H54 (cell line): Measurements from ENCODE around the gene PPP1R1B.

Source experiments
- DNase-seq: peaks from one replicate; pipeline ENCODE4 v3.0.0; 2011; ENCODE audit warnings: low spot score, mixed read lengths; ENCODE audit not compliant: insufficient read length
- FAIRE-seq: peaks from 3 replicates; lab custom pipeline; 2011; peaks lifted over from hg19 to GRCh38; lab: Jason Lieb, UNC
- POLR2A ChIP-seq: IDR thresholded peaks from 2 replicates; pipeline ENCODE4 v1.6.1; 2011; ENCODE audit warnings: low read depth, mild to moderate bottlenecking, low read length

PPP1R1B gene

GRCh38 chr17:39639566-39640458 lies 13.1 kb downstream of the PPP1R1B start:
- no peak for FAIRE-seq
- TF ChIP-seq POLR2A = no peak

GRCh38 chr17:39640591-39641031 lies 13.9 kb downstream of the PPP1R1B start:
- DNase-seq (no peak), FAIRE-seq (no peak)
- TF ChIP-seq POLR2A = no peak

More at GRCh38 chr17:39639566-39640458, 13.1 kb downstream of the PPP1R1B start:
- DNase-seq = no peak

DNA sequence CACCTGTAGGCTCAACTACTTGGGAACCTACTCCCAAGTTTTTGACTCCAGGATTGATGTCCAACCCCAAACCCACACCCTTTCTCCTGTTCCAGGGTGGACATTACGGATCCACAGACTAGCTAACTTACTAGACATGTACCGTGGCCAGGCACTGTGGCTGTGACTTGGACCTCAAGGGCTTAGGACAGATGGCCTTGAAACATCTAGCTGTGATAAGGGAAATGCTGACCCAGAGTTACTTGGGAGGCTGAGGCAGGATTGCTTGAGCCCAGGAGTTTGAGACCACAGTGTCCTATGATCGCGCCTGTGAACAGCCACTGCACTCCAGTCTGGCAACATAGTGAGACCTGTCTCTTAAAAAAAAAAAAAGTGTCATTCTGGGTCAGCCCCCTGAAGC lies 14.3 kb downstream of the PPP1R1B start:
- FAIRE-seq = no peak
- TF ChIP-seq POLR2A = no peak
- DNase-seq = no peak

DNA sequence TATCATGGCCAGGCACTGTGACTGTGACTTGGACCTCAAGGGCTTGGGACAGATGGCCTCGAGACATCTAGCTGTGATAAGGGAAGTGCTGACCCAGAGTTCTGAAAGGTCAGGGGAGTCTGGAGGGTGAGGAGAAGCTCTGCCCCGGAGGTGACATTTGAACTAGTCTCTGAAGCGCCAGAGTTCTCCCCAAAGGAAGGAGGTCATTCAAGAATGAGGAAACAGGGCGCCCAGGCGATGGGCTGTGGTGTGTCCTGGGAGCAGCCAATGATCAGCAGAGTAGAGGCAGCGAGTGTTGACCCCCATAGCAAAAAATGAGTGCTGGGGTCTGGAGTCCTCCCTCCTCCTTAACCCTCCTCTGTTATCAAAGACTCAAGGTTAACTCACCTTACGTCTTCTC lies 15.1 kb downstream of the PPP1R1B start:
- no peak for FAIRE-seq
- no peak for TF ChIP-seq POLR2A
- DNase-seq = no peak

GRCh38 chr17:39642291-39643074 lies 15.7 kb downstream of the PPP1R1B start:
- DNase-seq (no peak), FAIRE-seq (no peak)
- no peak for TF ChIP-seq POLR2A

GRCh38 chr17:39643271-39643670 lies 16.5 kb downstream of the PPP1R1B start:
- TF ChIP-seq POLR2A = no peak
- FAIRE-seq = no peak

DNA sequence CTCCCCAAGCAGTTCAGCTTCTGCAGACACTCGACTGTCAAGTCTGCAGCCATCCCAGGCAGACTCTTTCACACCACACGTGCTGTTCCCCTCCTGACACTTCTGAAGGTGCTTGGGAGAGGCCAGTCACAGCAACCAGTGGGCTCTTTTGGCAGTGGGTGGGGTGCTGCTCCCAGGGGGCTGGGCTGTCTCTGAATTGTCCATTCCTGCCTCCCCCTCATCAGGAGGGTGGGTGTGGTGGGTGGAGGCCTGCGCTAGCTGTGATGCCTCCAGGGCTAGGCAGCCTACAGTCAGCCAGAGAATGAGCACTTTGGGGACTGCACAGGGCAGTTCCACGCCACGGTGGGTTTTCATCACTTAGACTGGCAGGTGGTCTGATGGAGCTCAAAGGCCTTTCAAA lies 20.5 kb downstream of the PPP1R1B start:
- DNase-seq (no peak), FAIRE-seq (no peak)
- no peak for TF ChIP-seq POLR2A

More at GRCh38 chr17:39643271-39643670, 16.5 kb downstream of the PPP1R1B start:
- peak; percentile 49 for DNase-seq

DNA sequence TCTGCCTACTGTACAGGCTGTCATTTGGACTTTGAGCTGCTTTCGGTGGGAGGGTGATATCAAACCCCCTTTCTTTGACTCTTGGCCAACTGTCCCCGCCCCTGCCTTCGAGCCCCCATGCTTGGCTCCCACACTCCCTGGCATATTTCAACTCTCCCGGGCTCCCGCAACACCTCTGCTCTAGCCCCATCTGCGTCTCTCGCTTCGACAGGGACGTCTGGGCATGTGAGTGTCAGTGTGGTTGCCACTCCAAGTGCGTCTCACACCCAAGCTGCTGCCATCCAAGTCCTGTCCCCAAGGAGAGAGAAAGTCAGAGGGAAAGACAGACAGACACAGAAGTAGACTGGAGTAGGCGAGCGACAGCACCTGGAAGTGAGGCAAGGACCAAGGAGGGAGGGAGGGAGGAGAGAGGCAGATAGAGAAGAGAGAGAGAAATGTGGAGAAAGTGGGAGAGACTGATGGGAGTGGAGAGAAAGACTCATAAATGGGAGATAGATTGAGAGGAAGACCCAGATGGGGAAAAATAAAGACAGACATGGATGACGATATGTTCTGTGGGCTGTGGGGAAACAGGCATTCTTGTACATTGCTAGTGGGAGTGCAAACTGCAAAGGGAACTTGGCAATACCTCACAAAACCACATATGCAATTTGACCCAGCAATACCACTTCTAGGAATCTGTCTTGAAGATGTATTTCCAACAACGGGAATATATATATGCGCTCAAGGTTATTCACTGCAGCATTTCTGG lies 22.0 kb downstream of the PPP1R1B start:
- DNase-seq = no peak
- no peak for FAIRE-seq
- no peak for TF ChIP-seq POLR2A

- no peak for FAIRE-seq
- no peak for DNase-seq
- TF ChIP-seq POLR2A = no peak
Observed at GRCh38 chr17:39650121-39650579, 23.4 kb downstream of the PPP1R1B start.

DNA sequence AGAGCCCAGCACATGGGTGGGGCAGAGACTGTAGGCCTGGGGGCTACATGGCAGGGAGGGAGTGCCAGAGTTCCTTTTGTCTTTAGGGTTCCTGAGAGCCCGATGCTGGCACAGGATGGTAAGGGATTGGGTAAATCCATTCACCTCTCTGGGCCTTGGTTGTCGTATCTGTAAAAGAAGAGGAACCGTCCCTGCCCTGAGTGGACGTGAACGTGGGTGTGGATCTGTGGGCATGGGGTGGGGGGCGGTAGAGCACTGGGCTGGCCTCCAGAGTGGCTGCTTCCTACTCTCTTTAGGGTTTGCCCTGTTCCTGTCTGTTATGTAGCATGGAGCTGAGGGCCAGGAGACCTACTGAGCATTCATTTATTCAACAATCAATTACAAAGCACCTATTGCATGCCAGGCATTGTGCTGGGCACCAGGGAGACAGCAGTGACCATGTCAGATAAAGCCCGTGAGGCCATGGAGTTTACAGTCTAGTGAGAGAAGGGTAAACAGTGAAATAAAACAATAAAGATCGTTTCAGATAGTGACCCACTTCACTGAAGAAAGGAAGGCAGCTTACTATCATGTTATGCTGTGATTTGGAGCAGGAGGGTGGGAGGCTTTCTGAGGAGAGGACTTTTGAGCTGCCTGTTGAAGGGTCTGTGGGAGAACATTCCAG lies 25.3 kb downstream of the PPP1R1B start:
- FAIRE-seq (no peak), DNase-seq (no peak)
- TF ChIP-seq POLR2A = no peak

GRCh38 chr17:39652587-39653315 lies 26.0 kb downstream of the PPP1R1B start:
- FAIRE-seq (no peak), DNase-seq (no peak)
- TF ChIP-seq POLR2A = no peak

- FAIRE-seq (no peak), DNase-seq (no peak)
- no peak for TF ChIP-seq POLR2A
Observed at GRCh38 chr17:39653316-39653661, 26.5 kb downstream of the PPP1R1B start.

- TF ChIP-seq POLR2A = no peak
- DNase-seq = peak; percentile 75
- FAIRE-seq = no peak
Observed at GRCh38 chr17:39653662-39654331, 27.0 kb downstream of the PPP1R1B start.
